ENCODE data around the gene NLRC4. TPM values are rescaled to one million over a fixed set of nuclear protein-coding genes. Genes with fewer than 3 reads are reported as not detected.
"Not testable (repeated sequence)": the region's sequence is repeated elsewhere in the genome, so short reads cannot be mapped to it uniquely, and the experiment has no call there.

Gene NLRC4, protein sequence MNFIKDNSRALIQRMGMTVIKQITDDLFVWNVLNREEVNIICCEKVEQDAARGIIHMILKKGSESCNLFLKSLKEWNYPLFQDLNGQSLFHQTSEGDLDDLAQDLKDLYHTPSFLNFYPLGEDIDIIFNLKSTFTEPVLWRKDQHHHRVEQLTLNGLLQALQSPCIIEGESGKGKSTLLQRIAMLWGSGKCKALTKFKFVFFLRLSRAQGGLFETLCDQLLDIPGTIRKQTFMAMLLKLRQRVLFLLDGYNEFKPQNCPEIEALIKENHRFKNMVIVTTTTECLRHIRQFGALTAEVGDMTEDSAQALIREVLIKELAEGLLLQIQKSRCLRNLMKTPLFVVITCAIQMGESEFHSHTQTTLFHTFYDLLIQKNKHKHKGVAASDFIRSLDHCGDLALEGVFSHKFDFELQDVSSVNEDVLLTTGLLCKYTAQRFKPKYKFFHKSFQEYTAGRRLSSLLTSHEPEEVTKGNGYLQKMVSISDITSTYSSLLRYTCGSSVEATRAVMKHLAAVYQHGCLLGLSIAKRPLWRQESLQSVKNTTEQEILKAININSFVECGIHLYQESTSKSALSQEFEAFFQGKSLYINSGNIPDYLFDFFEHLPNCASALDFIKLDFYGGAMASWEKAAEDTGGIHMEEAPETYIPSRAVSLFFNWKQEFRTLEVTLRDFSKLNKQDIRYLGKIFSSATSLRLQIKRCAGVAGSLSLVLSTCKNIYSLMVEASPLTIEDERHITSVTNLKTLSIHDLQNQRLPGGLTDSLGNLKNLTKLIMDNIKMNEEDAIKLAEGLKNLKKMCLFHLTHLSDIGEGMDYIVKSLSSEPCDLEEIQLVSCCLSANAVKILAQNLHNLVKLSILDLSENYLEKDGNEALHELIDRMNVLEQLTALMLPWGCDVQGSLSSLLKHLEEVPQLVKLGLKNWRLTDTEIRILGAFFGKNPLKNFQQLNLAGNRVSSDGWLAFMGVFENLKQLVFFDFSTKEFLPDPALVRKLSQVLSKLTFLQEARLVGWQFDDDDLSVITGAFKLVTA
- total RNA-seq (1 to 10 TPM in 1 of 5 donors, under 1 TPM in 2, not detected in 2; 0.45 to 1.3 (median 0.92) TPM), polyA plus RNA-seq (1 to 10 TPM in 1 of 3 donors, under 1 TPM in 2; 0.30 to 1.1 (median 0.75) TPM)
- long read RNA-seq, donor 1: 0 reads
- long read RNA-seq, donor 2, partial matches to known transcripts: 6 of 35 reads
- long read RNA-seq, donor 2, other reads (novel, unspliced or antisense): 29 of 35 reads
- long read RNA-seq, donor 3: 0 reads
- long read RNA-seq, donor 4: 0 reads
- long read RNA-seq, donor 5: 0 reads
- long read RNA-seq, donor 6: 0 reads
- long read RNA-seq, donor 7: 0 reads
- long read RNA-seq, donor 8: 0 reads
- long read RNA-seq, donor 9, partial matches to known transcripts: 33 of 33 reads
- long read RNA-seq, donor 9, other reads (novel, unspliced or antisense): 0 of 33 reads
- long read RNA-seq, donor 10: 0 reads

DNA sequence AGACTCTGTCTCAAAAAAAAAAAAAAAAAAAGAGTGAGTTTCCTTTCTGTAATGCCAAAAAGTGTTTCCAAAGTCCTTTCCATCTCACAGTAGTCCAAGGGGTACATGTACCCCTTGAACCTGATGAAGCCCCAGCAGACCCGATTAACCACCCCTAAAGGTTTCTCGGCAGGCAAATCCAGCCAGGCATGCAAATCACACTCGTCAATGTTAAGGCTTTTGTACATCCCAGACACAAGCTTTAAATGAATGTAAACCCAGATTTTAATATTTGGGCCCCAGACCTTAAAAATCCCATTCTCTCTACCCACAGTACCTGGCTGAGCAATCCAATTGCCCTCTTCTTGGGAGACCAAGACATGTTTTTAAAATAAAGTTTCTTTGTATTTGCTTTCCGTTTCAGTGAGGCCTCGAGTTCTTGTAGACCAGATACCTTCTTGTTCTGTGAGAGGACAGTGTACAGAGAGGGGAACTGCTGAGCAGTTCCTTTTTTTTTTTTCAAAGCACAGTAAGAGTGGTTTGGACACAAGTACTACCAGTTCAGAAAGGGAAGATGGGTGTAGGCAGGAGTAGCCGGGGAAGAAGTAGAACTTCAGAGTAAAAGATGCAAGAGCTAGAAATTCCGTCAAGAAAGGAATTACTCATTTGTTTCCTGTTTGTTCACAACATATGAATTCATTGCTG is at the start of gene NLRC4:
NLRC4 (minus strand) TSS at position 465 of the 684 bp plus-strand sequence. CDS start 8,111 bp downstream, outside the sequence.
- Histone ChIP-seq H3K27ac (peak within 1 kb of the TSS in 3 of 5 donors; percentile 44 to 76 (median 71)), H3K4me3 (peak within 1 kb of the TSS in 2 of 4 donors; percentile 15 to 23), H3K9me3 (no peaks in the 10 kb centered on the region), H3K4me1 (no peaks in the 10 kb centered on the region), H3K36me3 (no peaks in the 10 kb centered on the region), H3K27me3 (no peaks in the 10 kb centered on the region)
- 67 to 77% (median 72%) methylated on average over 7 of the region's 7 CpGs for WGBS, 5 donors
- intact Hi-C loops (cut with DNase I; ENCODE audit: low total_unique reads): no loop called here
- DNase-seq: no peak
- TF ChIP-seq, protein P1, sequence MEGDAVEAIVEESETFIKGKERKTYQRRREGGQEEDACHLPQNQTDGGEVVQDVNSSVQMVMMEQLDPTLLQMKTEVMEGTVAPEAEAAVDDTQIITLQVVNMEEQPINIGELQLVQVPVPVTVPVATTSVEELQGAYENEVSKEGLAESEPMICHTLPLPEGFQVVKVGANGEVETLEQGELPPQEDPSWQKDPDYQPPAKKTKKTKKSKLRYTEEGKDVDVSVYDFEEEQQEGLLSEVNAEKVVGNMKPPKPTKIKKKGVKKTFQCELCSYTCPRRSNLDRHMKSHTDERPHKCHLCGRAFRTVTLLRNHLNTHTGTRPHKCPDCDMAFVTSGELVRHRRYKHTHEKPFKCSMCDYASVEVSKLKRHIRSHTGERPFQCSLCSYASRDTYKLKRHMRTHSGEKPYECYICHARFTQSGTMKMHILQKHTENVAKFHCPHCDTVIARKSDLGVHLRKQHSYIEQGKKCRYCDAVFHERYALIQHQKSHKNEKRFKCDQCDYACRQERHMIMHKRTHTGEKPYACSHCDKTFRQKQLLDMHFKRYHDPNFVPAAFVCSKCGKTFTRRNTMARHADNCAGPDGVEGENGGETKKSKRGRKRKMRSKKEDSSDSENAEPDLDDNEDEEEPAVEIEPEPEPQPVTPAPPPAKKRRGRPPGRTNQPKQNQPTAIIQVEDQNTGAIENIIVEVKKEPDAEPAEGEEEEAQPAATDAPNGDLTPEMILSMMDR (IDR thresholded peaks at IDR 0.05): no peak
- TF ChIP-seq POLR2A (IDR thresholded peaks at IDR 0.05): no peak
- TF ChIP-seq POLR2AphosphoS5 (IDR thresholded peaks at IDR 0.05): peak in 1 of 3 donors; percentile 4
- no peak for TF ChIP-seq EP300 (IDR thresholded peaks at IDR 0.05)

DNA sequence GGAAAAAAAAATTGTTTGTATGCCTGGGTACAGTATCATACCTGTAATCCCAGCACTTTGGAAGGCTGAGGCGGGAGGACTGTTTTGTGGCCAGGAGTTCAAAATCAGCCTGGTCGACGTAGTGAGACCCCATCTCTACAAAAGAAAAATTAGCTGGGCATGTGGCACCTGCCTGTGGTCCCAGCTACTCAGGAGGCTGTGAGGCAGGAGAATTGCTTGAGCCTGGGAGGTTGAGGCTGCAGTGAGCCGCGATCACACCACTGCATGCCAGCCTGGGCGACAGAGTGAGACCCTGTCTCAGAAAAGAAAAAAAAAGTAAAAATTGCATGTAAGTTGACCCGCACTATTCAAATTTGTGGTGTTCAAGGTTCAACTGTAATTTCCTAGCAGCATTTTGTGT is 45.9 kb upstream of the NLRC4 start:
- no peaks in the 10 kb centered on the region for H3K27me3 ChIP-seq
- intact Hi-C loops (cut with DNase I; ENCODE audit: low total_unique reads): no loop called here
- DNase-seq: no peak
- TF ChIP-seq POLR2A (IDR thresholded peaks at IDR 0.05): no peak
- TF ChIP-seq POLR2AphosphoS5 (IDR thresholded peaks at IDR 0.05): no peak
- TF ChIP-seq EP300 (IDR thresholded peaks at IDR 0.05): no peak
- TF ChIP-seq, protein P1 (IDR thresholded peaks at IDR 0.05): no peak
- WGBS, 5 donors: 95 to 99% (median 96%) methylated on average over 7 of the region's 7 CpGs
- H3K9me3 ChIP-seq: no peaks in the 10 kb centered on the region
- H3K36me3 ChIP-seq: peaks cover 0 to 57% (median 50%) of the 10 kb centered on the region in 4 donors
- H3K4me3 ChIP-seq: no peak overlapping the region
- no peak overlapping the region for H3K27ac ChIP-seq
- H3K4me1 ChIP-seq: no peaks in the 10 kb centered on the region

DNA sequence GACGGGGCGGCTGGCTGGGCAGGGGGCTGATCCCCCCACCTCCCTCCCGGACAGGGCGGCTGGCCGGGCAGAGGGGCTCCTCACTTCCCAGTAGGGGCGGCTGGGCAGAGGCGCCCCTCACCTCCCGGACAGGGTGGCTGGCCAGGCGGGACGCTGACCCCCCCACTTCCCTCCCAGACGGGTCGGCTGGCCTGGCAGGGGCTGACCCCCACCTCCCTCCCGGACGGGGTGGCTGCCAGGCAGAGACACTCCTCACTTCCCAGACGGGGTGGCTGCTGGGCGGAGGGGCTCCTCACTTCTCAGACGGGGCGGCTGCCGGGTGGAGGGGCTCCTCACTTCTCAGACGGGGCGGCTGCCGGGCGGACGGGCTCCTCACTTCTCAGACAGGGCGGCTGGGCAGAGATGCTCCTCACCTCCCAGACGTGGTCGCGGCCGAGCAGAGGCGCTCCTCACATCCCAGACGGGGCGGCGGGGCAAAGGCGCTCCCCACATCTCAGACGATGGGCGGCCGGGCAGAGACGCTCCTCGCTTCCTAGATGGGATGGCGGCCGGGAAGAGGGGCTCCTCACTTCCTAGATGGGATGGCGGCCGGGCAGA is 29.4 kb upstream of the NLRC4 start:
- Histone ChIP-seq H3K4me1 (peaks cover 5 to 28% (median 11%) of the 10 kb centered on the region in 4 donors), H3K36me3 (peaks cover 3 to 76% (median 71%) of the 10 kb centered on the region in 4 donors)
- H3K27ac ChIP-seq; intact Hi-C loops (cut with DNase I; ENCODE audit: low total_unique reads); H3K9me3 ChIP-seq; H3K27me3 ChIP-seq; DNase-seq; H3K4me3 ChIP-seq: not testable (repeated sequence)
- WGBS, 5 donors: 95 to 99% (median 98%) methylated on average over 13 to 43 of the region's 43 CpGs

DNA sequence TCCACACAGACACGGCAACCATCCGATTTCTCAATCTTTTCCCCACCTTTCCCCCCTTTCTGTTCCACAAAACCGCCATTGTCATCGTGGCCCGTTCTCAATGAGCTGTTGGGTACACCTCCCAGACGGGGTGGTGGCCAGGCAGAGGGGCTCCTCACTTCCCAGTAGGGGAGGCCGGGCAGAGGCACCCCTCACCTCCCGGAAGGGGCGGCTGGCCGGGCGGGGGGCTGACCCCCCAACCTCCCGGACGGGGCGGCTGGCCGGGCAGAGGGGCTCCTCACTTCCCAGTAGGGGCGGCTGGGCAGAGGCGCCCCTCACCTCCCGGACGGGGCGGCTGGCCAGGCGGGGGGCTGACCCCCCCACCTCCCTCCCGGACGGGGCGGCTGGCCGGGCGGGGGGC is 28.8 kb upstream of the NLRC4 start:
- H3K4me3 ChIP-seq; intact Hi-C loops (cut with DNase I; ENCODE audit: low total_unique reads); DNase-seq; H3K27me3 ChIP-seq; H3K9me3 ChIP-seq; H3K27ac ChIP-seq: not testable (repeated sequence)
- WGBS, 5 donors: 95 to 100% (median 99%) methylated on average over 3 to 17 of the region's 26 CpGs
- Histone ChIP-seq H3K4me1 (peaks cover 10 to 34% (median 16%) of the 10 kb centered on the region in 4 donors), H3K36me3 (peaks cover 3 to 70% (median 66%) of the 10 kb centered on the region in 4 donors)
